Mesodermal cell (in vitro differentiated cells): ENCODE results near the gene HPS5.
"Not testable (repeated sequence)": the region's sequence is repeated elsewhere in the genome, so short reads cannot be mapped to it uniquely, and the experiment has no call there.

Experiments
- H3K27ac ChIP-seq: 2 replicates; pipeline ENCODE4 v1.7.0; 2013; ENCODE audit warnings: mild to moderate bottlenecking, low read depth, low read length, moderate library complexity; ENCODE audit not compliant: severe bottlenecking
- H3K36me3 ChIP-seq: 2 replicates; pipeline ENCODE4 v1.7.1; 2013; ENCODE audit warnings: mild to moderate bottlenecking, low read length, moderate library complexity; ENCODE audit not compliant: control insufficient read depth, insufficient read depth
- H3K4me1 ChIP-seq: one replicate; pipeline ENCODE4 v1.7.1; 2013; ENCODE audit warnings: mild to moderate bottlenecking, low read length; ENCODE audit not compliant: insufficient read depth, control insufficient read depth, poor library complexity, severe bottlenecking
- H3K4me3 ChIP-seq: 2 replicates; pipeline ENCODE4 v1.7.0; 2013; ENCODE audit warnings: low read length, control low read depth, mild to moderate bottlenecking; ENCODE audit not compliant: insufficient read depth, poor library complexity, severe bottlenecking; ENCODE audit errors: extremely low read depth
- H3K9me3 ChIP-seq: 2 replicates; pipeline ENCODE4 v1.7.1; 2013; ENCODE audit warnings: mild to moderate bottlenecking, low read length, moderate library complexity; ENCODE audit not compliant: control insufficient read depth
- WGBS, 2 experiments: methylation state at CpG; one replicate each; pipeline ENCODE4 v1.1.5; 2013; ENCODE audit warnings: missing lambda C conversion rate in 2 of 2; ENCODE audit not compliant: insufficient coverage in 2 of 2; 5-methylcytosine and 5-hydroxymethylcytosine counted together

Gene HPS5

GRCh38 chr11:18253233-18253632 is 68.7 kb downstream of the HPS5 start:
- Histone ChIP-seq H3K9me3 (no peaks in the 10 kb centered on the region), H3K4me1 (no peaks in the 10 kb centered on the region), H3K27ac (no peak overlapping the region), H3K4me3 (no peak overlapping the region), H3K36me3 (no peaks in the 10 kb centered on the region)
- WGBS, 2 experiments = 78 to 80% methylated on average over 2 to 3 of the region's 3 CpGs

GRCh38 chr11:18248561-18248960 is 73.4 kb downstream of the HPS5 start, which contains the start of gene SAA2:
TSS of gene SAA2 (minus strand) at chr11:18248668. CDS start at chr11:18248011, 657 bp downstream.
- Histone ChIP-seq H3K36me3 (no peaks in the 10 kb centered on the region), H3K4me1 (no peaks in the 10 kb centered on the region), H3K9me3 (no peaks in the 10 kb centered on the region), H3K4me3 (no peak within 1 kb of the TSS), H3K27ac (no peak within 1 kb of the TSS)
- WGBS, 2 experiments = 80 to 91% methylated on average over 4 to 5 of the region's 5 CpGs

- WGBS, 2 experiments = no CpG with 5 or more reads among the region's 6 CpGs
Measured at GRCh38 chr11:18247191-18247581, 74.8 kb downstream of the HPS5 start.

GRCh38 chr11:18246379-18247190 is 75.4 kb downstream of the HPS5 start:
- not testable (repeated sequence) for H3K4me3 ChIP-seq, H3K36me3 ChIP-seq, H3K27ac ChIP-seq, H3K9me3 ChIP-seq, H3K4me1 ChIP-seq
- WGBS, 2 experiments = 91 to 95% methylated on average over 7 to 8 of the region's 11 CpGs

More at GRCh38 chr11:18247191-18247581, 74.8 kb downstream of the HPS5 start:
- H3K4me1 ChIP-seq, H3K9me3 ChIP-seq, H3K27ac ChIP-seq, H3K4me3 ChIP-seq, H3K36me3 ChIP-seq: not testable (repeated sequence)

- Histone ChIP-seq H3K9me3 (no peaks in the 10 kb centered on the region), H3K4me3 (no peak overlapping the region), H3K27ac (no peak overlapping the region), H3K4me1 (no peaks in the 10 kb centered on the region), H3K36me3 (no peaks in the 10 kb centered on the region)
- WGBS, 2 experiments = 73 to 77% methylated on average over 5 of the region's 6 CpGs
Measured at GRCh38 chr11:18245396-18245795, 76.5 kb downstream of the HPS5 start.

GRCh38 chr11:18243783-18244362 is 78.1 kb downstream of the HPS5 start:
- no peaks in the 10 kb centered on the region for H3K36me3 ChIP-seq
- WGBS, 2 experiments = 0% methylated on average over 1 of the region's 1 CpG
- no peak overlapping the region for H3K4me3 ChIP-seq
- no peak overlapping the region for H3K27ac ChIP-seq
- no peaks in the 10 kb centered on the region for H3K4me1 ChIP-seq
- H3K9me3 ChIP-seq = no peaks in the 10 kb centered on the region

- no peaks in the 10 kb centered on the region for H3K4me1 ChIP-seq
- no peak overlapping the region for H3K27ac ChIP-seq
- no peaks in the 10 kb centered on the region for H3K9me3 ChIP-seq
- no peak overlapping the region for H3K4me3 ChIP-seq
- H3K36me3 ChIP-seq = no peaks in the 10 kb centered on the region
- WGBS, 2 experiments = 80% methylated on average over 1 of the region's 1 CpG; no CpG with 5 or more reads in 1 of the 2 experiments
Measured at GRCh38 chr11:18239655-18240054, 82.3 kb downstream of the HPS5 start.

- no peaks in the 10 kb centered on the region for H3K9me3 ChIP-seq
- H3K4me3 ChIP-seq = no peak within 1 kb of the TSS
- no peaks in the 10 kb centered on the region for H3K36me3 ChIP-seq
- no peak within 1 kb of the TSS for H3K27ac ChIP-seq
- H3K4me1 ChIP-seq = no peaks in the 10 kb centered on the region
- WGBS, 2 experiments = 100% methylated on average over 1 of the region's 2 CpGs; no CpG with 5 or more reads in 1 of the 2 experiments
Measured at GRCh38 chr11:18236664-18237356, 85.1 kb downstream of the HPS5 start, which contains the start of gene SAA4. TSS of gene SAA4 (minus strand) at chr11:18236802. CDS start at chr11:18235926, 876 bp downstream.

- no peak overlapping the region for H3K4me3 ChIP-seq
- H3K27ac ChIP-seq = no peak overlapping the region
- no peaks in the 10 kb centered on the region for H3K9me3 ChIP-seq
- H3K36me3 ChIP-seq = no peaks in the 10 kb centered on the region
- no peaks in the 10 kb centered on the region for H3K4me1 ChIP-seq
- 50 to 61% methylated on average over 2 to 4 of the region's 8 CpGs for WGBS, 2 experiments
Measured at GRCh38 chr11:18235394-18236334, 86.3 kb downstream of the HPS5 start.

- no CpG with 5 or more reads among the region's 4 CpGs for WGBS, 2 experiments
Measured at GRCh38 chr11:18233912-18234311, 88.0 kb downstream of the HPS5 start.

More at GRCh38 chr11:18233912-18234311, 88.0 kb downstream of the HPS5 start:
- no peak overlapping the region for H3K4me3 ChIP-seq
- no peak overlapping the region for H3K27ac ChIP-seq
- no peaks in the 10 kb centered on the region for H3K9me3 ChIP-seq
- H3K4me1 ChIP-seq = no peaks in the 10 kb centered on the region
- H3K36me3 ChIP-seq = no peaks in the 10 kb centered on the region
